H9 (cell line): Measurements from ENCODE around the gene IGIP. TPM values are rescaled to one million over a fixed set of nuclear protein-coding genes. Genes with fewer than 3 reads are reported as not detected.

Experiments
- DNase-seq: peaks from one replicate; pipeline ENCODE4 v3.0.0-alpha.2; 2017
- H2AFZ ChIP-seq: one replicate; pipeline ENCODE4 v1.6.1; 2013; ENCODE audit warnings: mild to moderate bottlenecking, low read length, control low read depth, moderate library complexity
- H2AK5ac ChIP-seq: 2 replicates; pipeline ENCODE4 v1.6.1; 2013; ENCODE audit warnings: low read length, control low read depth, mixed read lengths; ENCODE audit not compliant: insufficient read length
- H2BK120ac ChIP-seq: one replicate; pipeline ENCODE4 v1.6.1; 2013; ENCODE audit warnings: low read depth, mild to moderate bottlenecking, low read length, control low read depth, inconsistent platforms; ENCODE audit not compliant: poor library complexity, severe bottlenecking
- H2BK12ac ChIP-seq: 2 replicates; pipeline ENCODE4 v1.6.1; 2013; ENCODE audit warnings: low read length, control low read depth, mixed read lengths, low read depth; ENCODE audit not compliant: insufficient read length
- H2BK15ac ChIP-seq: 2 replicates; pipeline ENCODE4 v1.6.1; 2013; ENCODE audit warnings: low read depth, low read length, control low read depth
- H2BK20ac ChIP-seq: one replicate; pipeline ENCODE4 v1.6.1; 2013; ENCODE audit warnings: low read depth, mild to moderate bottlenecking, low read length, control low read depth, inconsistent platforms; ENCODE audit not compliant: poor library complexity, severe bottlenecking
- H2BK5ac ChIP-seq: 2 replicates; pipeline ENCODE4 v1.6.1; 2013; ENCODE audit warnings: low read length, control low read depth, mixed read lengths; ENCODE audit not compliant: insufficient read length
- H3K14ac ChIP-seq: 2 replicates; pipeline ENCODE4 v1.6.1; 2013; ENCODE audit warnings: low read length, control low read depth; ENCODE audit not compliant: insufficient read depth
- H3K18ac ChIP-seq: 2 replicates; pipeline ENCODE4 v1.6.1; 2013; ENCODE audit warnings: low read depth, mild to moderate bottlenecking, mixed read lengths, low read length, control low read depth; ENCODE audit not compliant: insufficient read length
- H3K23ac ChIP-seq: 2 replicates; pipeline ENCODE4 v1.6.1; 2013; ENCODE audit warnings: low read length, control low read depth, mixed read lengths, low read depth; ENCODE audit not compliant: insufficient read length
- H3K23me2 ChIP-seq: 2 replicates; pipeline ENCODE4 v1.6.1; 2013; ENCODE audit warnings: low read depth, mild to moderate bottlenecking, mixed read lengths, low read length, control low read depth; ENCODE audit not compliant: insufficient read length, poor library complexity, severe bottlenecking
- H3K27ac ChIP-seq: 2 replicates; pipeline ENCODE4 v1.5.1; 2013; ENCODE audit warnings: low read length, control low read depth, mixed read lengths, low read depth; ENCODE audit not compliant: insufficient read length
- H3K27me3 ChIP-seq: 2 replicates; pipeline ENCODE4 v1.6.1; 2013; ENCODE audit warnings: low read length, control low read depth, inconsistent platforms; ENCODE audit not compliant: insufficient read depth
- H3K4ac ChIP-seq: 2 replicates; pipeline ENCODE4 v1.6.1; 2013; ENCODE audit warnings: low read depth, mild to moderate bottlenecking, control low read depth, inconsistent platforms, low read length, moderate library complexity
- H3K4me1 ChIP-seq: 2 replicates; pipeline ENCODE4 v1.6.1; 2013; ENCODE audit warnings: low read length, control low read depth, inconsistent platforms; ENCODE audit not compliant: insufficient read depth
- H3K4me2 ChIP-seq: 2 replicates; pipeline ENCODE4 v1.6.1; 2013; ENCODE audit warnings: low read length, control low read depth, mixed read lengths; ENCODE audit not compliant: insufficient read length, insufficient read depth
- H3K56ac ChIP-seq: 2 replicates; pipeline ENCODE4 v1.6.1; 2013; ENCODE audit warnings: low read depth, mild to moderate bottlenecking, mixed read lengths, low read length, control low read depth; ENCODE audit not compliant: insufficient read length
- H3K79me1 ChIP-seq: 2 replicates; pipeline ENCODE4 v1.6.1; 2013; ENCODE audit warnings: low read depth, mild to moderate bottlenecking, moderate library complexity, low read length, control low read depth, inconsistent platforms; ENCODE audit not compliant: insufficient read depth, poor library complexity, severe bottlenecking
- H3K79me2 ChIP-seq: 2 replicates; pipeline ENCODE4 v1.6.1; 2013; ENCODE audit warnings: low read length, control low read depth, inconsistent platforms; ENCODE audit not compliant: insufficient read depth
- H3K9ac ChIP-seq: 2 replicates; pipeline ENCODE4 v1.6.1; 2013; ENCODE audit warnings: low read length, control low read depth, mixed read lengths; ENCODE audit not compliant: insufficient read length; ENCODE audit errors: extremely low read depth
- H3K9me3 ChIP-seq: one replicate; pipeline ENCODE4 v1.6.1; 2013; ENCODE audit warnings: low read depth, low read length, inconsistent platforms; ENCODE audit not compliant: control insufficient read depth
- H3T11ph ChIP-seq: one replicate; pipeline ENCODE4 v1.6.1; 2013; ENCODE audit warnings: mild to moderate bottlenecking, low read length, control low read depth, inconsistent platforms
- H4K20me1 ChIP-seq: one replicate; pipeline ENCODE4 v1.6.1; 2013; ENCODE audit not compliant: control insufficient read depth, insufficient read length, insufficient read depth
- H4K5ac ChIP-seq: 2 replicates; pipeline ENCODE4 v1.6.1; 2013; ENCODE audit warnings: low read depth, mild to moderate bottlenecking, mixed read lengths, low read length, control low read depth; ENCODE audit not compliant: insufficient read length
- H4K8ac ChIP-seq: replicated peaks from 2 replicates; pipeline ENCODE4 v1.6.1; 2013; ENCODE audit warnings: low read length, control low read depth, mixed read lengths, low read depth; ENCODE audit not compliant: insufficient read length
- H4K91ac ChIP-seq: 2 replicates; pipeline ENCODE4 v1.6.1; 2013; ENCODE audit warnings: low read depth, mild to moderate bottlenecking, moderate library complexity, mixed read lengths, low read length, control low read depth; ENCODE audit not compliant: insufficient read length
- H3K27ac Mint-ChIP-seq, 3 experiments: 2 replicates in 2 of 3; 3 replicates in 1 of 3; pipeline ENCODE4 v1.8.0; 2020 to 2021; ENCODE audit warnings: mixed read lengths in 3 of 3, mild to moderate bottlenecking in 1 of 3, moderate library complexity in 1 of 3
- H3K27me3 Mint-ChIP-seq: 2 replicates; pipeline ENCODE4 v1.8.0; 2021; ENCODE audit warnings: low read depth, mild to moderate bottlenecking, moderate library complexity, mixed read lengths
- H3K36me3 Mint-ChIP-seq, 3 experiments: 2 replicates in 2 of 3; 3 replicates in 1 of 3; pipeline ENCODE4 v1.8.0; 2020 to 2021; ENCODE audit warnings: low read depth in 3 of 3, mixed read lengths in 3 of 3; ENCODE audit not compliant: insufficient read depth in 1 of 3
- H3K4me1 Mint-ChIP-seq, 2 experiments: 2 replicates each; pipeline ENCODE4 v1.8.0; 2020; ENCODE audit warnings: mixed read lengths in 2 of 2
- H3K4me3 Mint-ChIP-seq, 2 experiments: 2 replicates in 1 of 2; 3 replicates in 1 of 2; pipeline ENCODE4 v1.8.0; 2020 to 2021; ENCODE audit warnings: mild to moderate bottlenecking in 2 of 2, mixed read lengths in 2 of 2, moderate library complexity in 1 of 2
- H3K9me3 Mint-ChIP-seq, 2 experiments: 2 replicates in 1 of 2; 3 replicates in 1 of 2; pipeline ENCODE4 v1.8.0; 2020; ENCODE audit warnings: mild to moderate bottlenecking in 2 of 2, mixed read lengths in 2 of 2, moderate library complexity in 1 of 2
- CTCF ChIP-seq: fragments of 200-600 bp; sonication (generic); conservative IDR thresholded peaks from 3 replicates; pipeline ENCODE4 v1.8.0; 2021; ENCODE audit warnings: antibody characterized with exemption, mild to moderate bottlenecking
- total RNA-seq: library from RNA; stranded (reverse); gene quantifications from 2 replicates; pipeline ENCODE4 v1.2.1, GENCODE V29; 2021

Gene IGIP
- total RNA-seq, 1 experiment from 2014 or later = 0.52 TPM

GRCh38 chr5:140141241-140141640 is 15.5 kb downstream of the IGIP start:
- H4K20me1 ChIP-seq = no peaks in the 10 kb centered on the region
- no peak overlapping the region for H3K4me2 ChIP-seq
- Mint-ChIP-seq H3K27ac (no peak overlapping the region), H3K27me3 (peaks cover 37% of the 10 kb centered on the region), H3K36me3 (no peaks in the 10 kb centered on the region), H3K4me3 (no peak overlapping the region), H3K9me3 (no peaks in the 10 kb centered on the region), H3K4me1 (peaks cover 6 to 9% of the 10 kb centered on the region in 2 experiments)
- H3K9ac ChIP-seq = no peak overlapping the region
- no peak overlapping the region for H3K56ac ChIP-seq
- H2BK5ac ChIP-seq = no peak overlapping the region
- no peak overlapping the region for H2BK12ac ChIP-seq
- no peak overlapping the region for H2BK120ac ChIP-seq
- H3K14ac ChIP-seq = no peak overlapping the region
- H3K4me1 ChIP-seq = no peaks in the 10 kb centered on the region
- H3K27me3 ChIP-seq = peaks cover 12% of the 10 kb centered on the region; the same call in 1 of the 2 replicates
- H3K4ac ChIP-seq = no peak overlapping the region
- no peak overlapping the region for H2AK5ac ChIP-seq
- H2BK15ac ChIP-seq = no peak overlapping the region
- no peak overlapping the region for H4K91ac ChIP-seq
- no peak overlapping the region for H3K18ac ChIP-seq
- peaks cover 4% of the 10 kb centered on the region for H3K23me2 ChIP-seq
- H2BK20ac ChIP-seq = no peak overlapping the region
- no peak overlapping the region for H4K8ac ChIP-seq
- H3K79me2 ChIP-seq = no peaks in the 10 kb centered on the region
- no peak overlapping the region for H3K27ac ChIP-seq
- no peak for DNase-seq
- H3K23ac ChIP-seq = no peak overlapping the region
- H3T11ph ChIP-seq = no peak overlapping the region
- H2AFZ ChIP-seq = no peak overlapping the region
- no peak for TF ChIP-seq CTCF
- no peak overlapping the region for H4K5ac ChIP-seq
- H3K9me3 ChIP-seq = no peaks in the 10 kb centered on the region
- no peaks in the 10 kb centered on the region for H3K79me1 ChIP-seq
